Esophagus squamous epithelium (tissue), 5 donors: ENCODE data around the gene TBCCD1. TPM values are rescaled to one million over a fixed set of nuclear protein-coding genes. Genes with fewer than 3 reads are reported as not detected.

ENCODE experiments used
- DNase-seq: peaks from one replicate; lab custom pipeline; 2025; lab: John Stamatoyannopoulos, UW
- H3K27ac ChIP-seq, 4 donors: fragments of 200-600 bp; sonication (generic); one replicate each; pipeline ENCODE4 v1.5.1; 2016 to 2019; ENCODE audit warnings: mild to moderate bottlenecking in 1 of 4
- H3K27me3 ChIP-seq, 4 donors: fragments of 200-600 bp; sonication (generic); 1 replicate in 3 of 4; 2 replicates in 1 of 4; pipeline versions ENCODE4 v1.5.1 to v1.6.0; 2017 to 2021; ENCODE audit warnings: antibody characterized with exemption in 1 of 4
- H3K36me3 ChIP-seq, 3 donors: fragments of 200-600 bp; sonication (generic); one replicate each; pipeline ENCODE4 v1.5.1; 2016 to 2019
- H3K4me1 ChIP-seq, 3 donors: fragments of 200-600 bp; sonication (generic); one replicate each; pipeline ENCODE4 v1.5.1; 2017 to 2019
- H3K4me3 ChIP-seq, 4 donors: fragments of 200-600 bp; sonication (generic); 1 replicate in 3 of 4; 2 replicates in 1 of 4; pipeline ENCODE4 v1.5.1; 2016 to 2019; ENCODE audit warnings: mild to moderate bottlenecking in 2 of 4, moderate library complexity in 1 of 4
- H3K9me3 ChIP-seq, 3 donors: fragments of 200-600 bp; sonication (generic); one replicate each; pipeline ENCODE4 v1.5.1; 2016 to 2019
- POLR2A ChIP-seq, 4 donors: fragments of 450-650 bp; IDR thresholded peaks; one replicate each; pipeline ENCODE4 v1.6.1; 2017; ENCODE audit warnings: antibody characterized with exemption in 4 of 4, mild to moderate bottlenecking in 4 of 4, moderate library complexity in 3 of 4
- WGBS, 2 donors: methylation state at CpG; one replicate each; pipeline ENCODE4 v1.1.5; 2018; 5-methylcytosine and 5-hydroxymethylcytosine counted together
- intact Hi-C: fragments of 100-400 bp; cut with DNase I; formaldehyde crosslinking; loops from one replicate; pipeline ENCODE4 v1.15.0; 2022
- total RNA-seq, 4 donors: library from RNA; depleted of rRNA; stranded (reverse); fragments of >200 nt; gene quantifications; one replicate each; pipeline ENCODE4 v1.1.0, GENCODE V29; 2016
- TF ChIP-seq, protein P1 (sequence below), 6 experiments: fragments of 450-650 bp in 4 of 6; fragments of 200-600 bp in 2 of 6; sonication (generic) in 2 of 6; IDR thresholded peaks; one replicate each; pipeline ENCODE4 v1.5.1; 2016 to 2019; ENCODE audit warnings: antibody characterized with exemption in 6 of 6, mild to moderate bottlenecking in 4 of 6, moderate library complexity in 4 of 6
- donor health status: DM: yes; HTN: yes; CAD: no.

Gene TBCCD1
- total RNA-seq, 4 donors from 2014 or later: 6.9 to 10.5 (median 7.9) TPM

DNA sequence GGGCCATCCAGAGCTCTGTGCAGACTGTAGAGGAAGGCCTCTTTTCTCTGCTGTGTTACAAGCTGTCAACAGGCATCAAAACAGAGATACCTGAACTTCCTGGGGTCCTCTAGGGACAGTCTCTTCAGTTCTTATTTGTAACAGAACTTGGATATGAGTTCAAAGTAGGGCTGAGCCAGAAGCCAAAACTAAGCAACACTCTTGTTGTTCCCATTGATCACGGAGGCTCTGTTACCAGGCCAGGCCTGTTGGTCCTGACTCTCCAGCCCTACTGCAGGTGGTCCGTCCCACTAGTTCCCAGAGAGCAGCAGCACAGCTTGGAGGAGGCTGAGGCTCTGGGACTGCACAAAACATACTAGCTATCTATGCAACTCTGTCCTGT is 32.6 kb upstream of the TBCCD1 start:
- intact Hi-C loops: no loop called here
- TF ChIP-seq, protein P1, sequence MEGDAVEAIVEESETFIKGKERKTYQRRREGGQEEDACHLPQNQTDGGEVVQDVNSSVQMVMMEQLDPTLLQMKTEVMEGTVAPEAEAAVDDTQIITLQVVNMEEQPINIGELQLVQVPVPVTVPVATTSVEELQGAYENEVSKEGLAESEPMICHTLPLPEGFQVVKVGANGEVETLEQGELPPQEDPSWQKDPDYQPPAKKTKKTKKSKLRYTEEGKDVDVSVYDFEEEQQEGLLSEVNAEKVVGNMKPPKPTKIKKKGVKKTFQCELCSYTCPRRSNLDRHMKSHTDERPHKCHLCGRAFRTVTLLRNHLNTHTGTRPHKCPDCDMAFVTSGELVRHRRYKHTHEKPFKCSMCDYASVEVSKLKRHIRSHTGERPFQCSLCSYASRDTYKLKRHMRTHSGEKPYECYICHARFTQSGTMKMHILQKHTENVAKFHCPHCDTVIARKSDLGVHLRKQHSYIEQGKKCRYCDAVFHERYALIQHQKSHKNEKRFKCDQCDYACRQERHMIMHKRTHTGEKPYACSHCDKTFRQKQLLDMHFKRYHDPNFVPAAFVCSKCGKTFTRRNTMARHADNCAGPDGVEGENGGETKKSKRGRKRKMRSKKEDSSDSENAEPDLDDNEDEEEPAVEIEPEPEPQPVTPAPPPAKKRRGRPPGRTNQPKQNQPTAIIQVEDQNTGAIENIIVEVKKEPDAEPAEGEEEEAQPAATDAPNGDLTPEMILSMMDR (IDR thresholded peaks at IDR 0.05): no peak
- TF ChIP-seq POLR2A (IDR thresholded peaks at IDR 0.05): no peak

GRCh38 chr3:186599142-186599784 is 32.1 kb upstream of the TBCCD1 start:
- Histone ChIP-seq H3K4me3 (no peak overlapping the region), H3K9me3 (no peaks in the 10 kb centered on the region), H3K36me3 (no peaks in the 10 kb centered on the region), H3K27ac (no peak overlapping the region), H3K4me1 (no peaks in the 10 kb centered on the region), H3K27me3 (no peaks in the 10 kb centered on the region)
- TF ChIP-seq, protein P1 (IDR thresholded peaks at IDR 0.05): no peak
- no peak for TF ChIP-seq POLR2A (IDR thresholded peaks at IDR 0.05)
- no peak for DNase-seq
- 73 to 77% methylated on average over 9 to 10 of the region's 12 CpGs for WGBS, 2 donors
- intact Hi-C loops: no loop called here

More for the DNA sequence above, 32.6 kb upstream of the TBCCD1 start:
- WGBS, 2 donors: 75 to 80% methylated on average over 2 of the region's 2 CpGs
- no peaks in the 10 kb centered on the region for H3K27me3 ChIP-seq
- H3K27ac ChIP-seq: no peak overlapping the region
- H3K4me3 ChIP-seq: no peak overlapping the region
- peaks cover 0 to 3% (median 0%) of the 10 kb centered on the region in 3 donors for H3K4me1 ChIP-seq
- DNase-seq: no peak
- no peaks in the 10 kb centered on the region for H3K36me3 ChIP-seq
- H3K9me3 ChIP-seq: no peaks in the 10 kb centered on the region

DNA sequence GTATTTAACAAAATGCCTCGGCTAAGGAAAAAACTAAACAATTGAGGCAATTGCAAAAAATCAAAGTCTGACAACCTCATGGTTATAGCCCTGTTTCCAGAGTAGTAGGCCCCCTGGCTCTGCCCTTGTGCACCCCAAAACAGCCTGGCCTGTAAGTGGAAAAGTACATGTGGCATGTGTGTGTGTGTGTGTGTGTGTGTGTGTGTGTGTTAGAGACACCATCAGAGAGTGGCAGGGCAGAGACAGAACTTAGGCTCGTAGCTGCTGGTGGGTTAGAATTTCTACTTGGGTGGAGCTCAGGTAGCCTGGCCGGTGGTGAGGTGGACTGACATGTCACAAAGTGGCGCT is 31.6 kb upstream of the TBCCD1 start:
- no peak for TF ChIP-seq POLR2A (IDR thresholded peaks at IDR 0.05)
- TF ChIP-seq, protein P1 (IDR thresholded peaks at IDR 0.05): no peak
- Histone ChIP-seq H3K4me1 (no peaks in the 10 kb centered on the region), H3K27ac (no peak overlapping the region), H3K9me3 (no peaks in the 10 kb centered on the region), H3K4me3 (no peak overlapping the region), H3K36me3 (no peaks in the 10 kb centered on the region), H3K27me3 (no peaks in the 10 kb centered on the region)
- intact Hi-C loops: no loop called here
- WGBS, 2 donors: 86 to 98% methylated on average over 4 of the region's 4 CpGs
- no peak for DNase-seq

DNA sequence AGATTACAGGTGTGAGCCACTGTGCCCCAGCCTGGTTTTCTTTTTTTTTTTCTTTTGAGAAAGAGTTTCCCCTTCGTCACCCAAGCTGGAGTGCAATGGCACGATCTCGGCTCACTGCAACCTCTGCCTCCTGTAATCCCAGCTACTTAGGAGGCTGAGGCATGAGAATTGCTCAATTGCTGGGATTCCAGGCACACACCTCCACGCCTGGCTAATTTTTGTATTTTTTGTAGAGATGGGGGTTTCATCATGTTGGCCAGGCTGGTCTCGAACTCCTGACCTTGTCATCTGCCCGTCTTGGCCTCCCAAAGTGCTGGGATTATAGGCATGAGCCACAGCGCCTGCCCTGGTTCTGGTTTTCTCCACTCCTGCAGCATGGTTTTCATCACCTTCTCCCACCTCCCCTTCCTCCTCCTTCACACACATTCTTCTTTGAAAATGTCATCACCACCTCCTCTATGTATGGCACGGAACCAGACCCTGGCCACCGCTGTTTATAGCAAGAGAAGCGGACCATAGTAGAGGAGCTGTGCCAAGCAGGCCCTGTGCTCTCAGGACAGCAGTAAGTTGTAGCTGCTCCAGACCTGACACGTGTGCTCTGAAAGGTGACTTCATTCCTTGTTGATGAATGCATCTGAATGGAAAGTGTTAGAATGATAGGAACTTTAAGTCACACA is 31.1 kb upstream of the TBCCD1 start:
- no peaks in the 10 kb centered on the region for H3K27me3 ChIP-seq
- DNase-seq: no peak
- intact Hi-C loops: no loop called here
- H3K9me3 ChIP-seq: no peaks in the 10 kb centered on the region
- H3K36me3 ChIP-seq: no peaks in the 10 kb centered on the region
- no peak overlapping the region for H3K4me3 ChIP-seq
- H3K4me1 ChIP-seq: no peaks in the 10 kb centered on the region
- TF ChIP-seq, protein P1 (IDR thresholded peaks at IDR 0.05): no peak
- TF ChIP-seq POLR2A (IDR thresholded peaks at IDR 0.05): no peak
- H3K27ac ChIP-seq: no peak overlapping the region
- WGBS, 2 donors: 73 to 79% methylated on average over 11 of the region's 11 CpGs

GRCh38 chr3:186596568-186597287 is 29.6 kb upstream of the TBCCD1 start:
- Histone ChIP-seq H3K36me3 (no peaks in the 10 kb centered on the region), H3K27me3 (no peaks in the 10 kb centered on the region), H3K9me3 (no peaks in the 10 kb centered on the region), H3K4me3 (no peak overlapping the region), H3K27ac (no peak overlapping the region), H3K4me1 (no peaks in the 10 kb centered on the region)
- intact Hi-C loops: no loop called here
- TF ChIP-seq POLR2A (IDR thresholded peaks at IDR 0.05): no peak
- TF ChIP-seq, protein P1 (IDR thresholded peaks at IDR 0.05): no peak
- WGBS, 2 donors: 51 to 75% methylated on average over 14 to 16 of the region's 17 CpGs
- DNase-seq: no peak
